ENCODE results near the gene GLMN.

Gene GLMN, protein sequence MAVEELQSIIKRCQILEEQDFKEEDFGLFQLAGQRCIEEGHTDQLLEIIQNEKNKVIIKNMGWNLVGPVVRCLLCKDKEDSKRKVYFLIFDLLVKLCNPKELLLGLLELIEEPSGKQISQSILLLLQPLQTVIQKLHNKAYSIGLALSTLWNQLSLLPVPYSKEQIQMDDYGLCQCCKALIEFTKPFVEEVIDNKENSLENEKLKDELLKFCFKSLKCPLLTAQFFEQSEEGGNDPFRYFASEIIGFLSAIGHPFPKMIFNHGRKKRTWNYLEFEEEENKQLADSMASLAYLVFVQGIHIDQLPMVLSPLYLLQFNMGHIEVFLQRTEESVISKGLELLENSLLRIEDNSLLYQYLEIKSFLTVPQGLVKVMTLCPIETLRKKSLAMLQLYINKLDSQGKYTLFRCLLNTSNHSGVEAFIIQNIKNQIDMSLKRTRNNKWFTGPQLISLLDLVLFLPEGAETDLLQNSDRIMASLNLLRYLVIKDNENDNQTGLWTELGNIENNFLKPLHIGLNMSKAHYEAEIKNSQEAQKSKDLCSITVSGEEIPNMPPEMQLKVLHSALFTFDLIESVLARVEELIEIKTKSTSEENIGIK

DNA sequence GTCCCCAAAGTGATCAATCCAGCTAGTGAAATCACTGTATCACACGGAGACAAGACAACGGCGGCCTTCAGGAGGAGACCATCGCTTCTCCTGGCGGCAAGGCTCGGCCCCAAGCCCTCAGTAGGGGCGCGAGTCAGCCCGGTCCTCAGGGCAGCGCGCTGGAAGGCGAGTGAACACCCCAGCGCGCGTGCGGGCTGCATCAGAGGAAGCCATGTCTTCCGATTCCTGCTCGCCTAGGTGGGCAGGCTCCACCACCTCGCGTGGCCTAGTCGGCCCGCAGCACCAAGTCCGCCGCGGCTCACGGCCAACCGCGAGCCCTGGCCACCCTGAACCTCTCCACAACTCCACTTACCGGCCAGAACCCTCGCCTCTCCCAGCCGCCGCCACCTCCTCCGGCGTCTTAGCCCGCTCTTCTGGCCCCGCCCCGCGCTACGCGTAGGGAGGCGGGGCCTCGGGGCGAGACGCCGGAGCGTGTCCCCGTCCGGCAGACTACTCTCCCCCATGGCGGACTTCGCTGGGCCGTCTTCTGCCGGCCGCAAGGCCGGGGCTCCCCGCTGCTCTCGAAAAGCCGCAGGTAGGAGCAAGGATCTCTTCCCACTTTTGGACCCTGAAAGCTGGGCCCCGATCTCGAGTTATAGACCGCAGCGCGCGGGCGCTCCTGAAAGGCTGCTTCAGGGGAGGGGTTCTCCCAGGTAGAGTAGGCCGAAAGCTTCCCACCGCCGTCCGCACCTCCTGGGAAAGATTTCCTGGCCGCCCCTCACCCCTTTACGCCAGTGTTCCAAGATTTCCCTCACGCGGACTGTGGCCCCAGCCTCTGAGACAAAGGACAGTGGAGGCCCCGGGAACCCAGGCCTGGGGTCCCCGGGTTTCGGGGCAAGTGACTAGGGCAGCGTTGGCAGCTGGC, at the start of gene GLMN, which contains the start of gene RPAP2:
TSS of gene GLMN (minus strand) at position 415 of the 904 bp plus-strand sequence. CDS start 988 bp downstream, outside the sequence.
TSS of gene RPAP2 (plus strand) at position 487 of the 904 bp plus-strand sequence. CDS start at position 502, 15 bp downstream.
- Mint-ChIP-seq H3K27ac (peak within 1 kb of the TSS; percentile 97), H3K9me3 (no peaks in the 10 kb centered on the region), H3K27me3 (ENCODE audit: low read depth) (no peaks in the 10 kb centered on the region), H3K4me1 (ENCODE audit: low read depth) (peaks cover 37% of the 10 kb centered on the region), H3K4me3 (peak within 1 kb of the TSS; percentile 95), H3K36me3 (ENCODE audit: low read depth) (peaks cover 34% of the 10 kb centered on the region)

- Mint-ChIP-seq H3K36me3 (ENCODE audit: low read depth) (peaks cover 36% of the 10 kb centered on the region), H3K4me1 (ENCODE audit: low read depth) (peaks cover 11% of the 10 kb centered on the region), H3K4me3 (no peak overlapping the region), H3K27ac (no peak overlapping the region), H3K27me3 (ENCODE audit: low read depth) (no peaks in the 10 kb centered on the region), H3K9me3 (no peaks in the 10 kb centered on the region)
Measured at GRCh38 chr1:92346866-92347640, 48.3 kb upstream of the GLMN start.

- Mint-ChIP-seq H3K4me3 (no peak overlapping the region), H3K9me3 (no peaks in the 10 kb centered on the region), H3K36me3 (ENCODE audit: low read depth) (peaks cover 40% of the 10 kb centered on the region), H3K4me1 (ENCODE audit: low read depth) (peaks cover 4% of the 10 kb centered on the region), H3K27me3 (ENCODE audit: low read depth) (no peaks in the 10 kb centered on the region), H3K27ac (no peak overlapping the region)
Measured at GRCh38 chr1:92343061-92343460, 44.3 kb upstream of the GLMN start.

- H3K27ac Mint-ChIP-seq = no peak overlapping the region
- H3K9me3 Mint-ChIP-seq = no peaks in the 10 kb centered on the region
- H3K4me1 Mint-ChIP-seq (ENCODE audit: low read depth) = peaks cover 4% of the 10 kb centered on the region
- H3K27me3 Mint-ChIP-seq (ENCODE audit: low read depth) = no peaks in the 10 kb centered on the region
- H3K4me3 Mint-ChIP-seq = no peak overlapping the region
- H3K36me3 Mint-ChIP-seq (ENCODE audit: low read depth) = peaks cover 40% of the 10 kb centered on the region
Measured at GRCh38 chr1:92342401-92342800, 43.6 kb upstream of the GLMN start.

- no peaks in the 10 kb centered on the region for H3K27me3 Mint-ChIP-seq (ENCODE audit: low read depth)
- no peak overlapping the region for H3K4me3 Mint-ChIP-seq
- H3K4me1 Mint-ChIP-seq (ENCODE audit: low read depth) = no peaks in the 10 kb centered on the region
- H3K9me3 Mint-ChIP-seq = no peaks in the 10 kb centered on the region
- H3K36me3 Mint-ChIP-seq (ENCODE audit: low read depth) = peaks cover 35% of the 10 kb centered on the region
- no peak overlapping the region for H3K27ac Mint-ChIP-seq
Measured at GRCh38 chr1:92340154-92340553, 41.4 kb upstream of the GLMN start.

DNA sequence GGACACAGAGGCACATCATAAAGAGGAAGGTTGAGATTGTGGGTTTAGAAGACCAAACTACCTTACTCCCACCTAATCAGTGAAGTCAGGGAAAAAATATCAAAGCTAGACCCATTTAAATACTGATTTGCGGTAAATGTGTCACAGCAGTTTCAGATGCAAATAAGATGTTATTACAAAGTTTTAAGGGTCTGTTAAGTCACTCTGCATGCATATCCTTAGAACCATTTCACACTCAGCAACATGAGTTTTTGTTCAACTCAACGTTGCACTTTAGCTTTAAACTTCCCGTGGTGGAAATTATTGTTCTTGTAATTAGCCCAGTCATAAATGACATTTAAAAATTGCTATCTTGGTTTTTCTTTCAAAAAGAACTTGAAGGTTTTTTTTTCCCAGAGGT, 34.9 kb upstream of the GLMN start:
- Mint-ChIP-seq H3K9me3 (peaks cover 6% of the 10 kb centered on the region), H3K27ac (no peak overlapping the region), H3K27me3 (ENCODE audit: low read depth) (no peaks in the 10 kb centered on the region), H3K4me3 (no peak overlapping the region), H3K36me3 (ENCODE audit: low read depth) (peaks cover 50% of the 10 kb centered on the region), H3K4me1 (ENCODE audit: low read depth) (peaks cover 20% of the 10 kb centered on the region)

GRCh38 chr1:92329347-92330129, 30.8 kb upstream of the GLMN start:
- peaks cover 78% of the 10 kb centered on the region for H3K36me3 Mint-ChIP-seq (ENCODE audit: low read depth)
- no peak overlapping the region for H3K27ac Mint-ChIP-seq
- no peaks in the 10 kb centered on the region for H3K27me3 Mint-ChIP-seq (ENCODE audit: low read depth)
- H3K4me3 Mint-ChIP-seq = no peak overlapping the region
- peaks cover 38% of the 10 kb centered on the region for H3K4me1 Mint-ChIP-seq (ENCODE audit: low read depth)
- peaks cover 36% of the 10 kb centered on the region for H3K9me3 Mint-ChIP-seq

DNA sequence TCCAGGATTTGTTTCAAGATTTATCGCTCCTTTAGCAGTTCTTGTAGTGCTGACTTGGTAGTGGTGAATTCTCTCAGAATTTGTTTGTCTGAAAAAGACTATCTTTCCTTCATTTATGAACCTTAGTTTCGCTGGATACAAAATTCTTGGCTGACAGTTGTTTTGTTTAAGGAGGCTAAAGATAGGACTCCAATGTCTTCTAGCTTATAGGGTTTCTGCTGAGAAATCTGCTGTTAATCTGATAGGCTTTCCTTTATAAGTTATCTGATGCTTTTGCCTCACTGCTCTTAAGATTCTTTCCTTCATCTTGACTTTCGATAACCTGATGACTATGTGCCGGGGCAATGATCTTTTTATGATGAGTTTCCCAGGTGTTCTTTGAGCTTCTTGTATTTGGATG, 29.0 kb upstream of the GLMN start:
- Mint-ChIP-seq H3K27ac (no peak overlapping the region), H3K4me1 (ENCODE audit: low read depth) (peaks cover 48% of the 10 kb centered on the region), H3K36me3 (ENCODE audit: low read depth) (peaks cover 79% of the 10 kb centered on the region), H3K27me3 (ENCODE audit: low read depth) (no peaks in the 10 kb centered on the region), H3K4me3 (no peak overlapping the region), H3K9me3 (peaks cover 40% of the 10 kb centered on the region)

- peaks cover 44% of the 10 kb centered on the region for H3K4me1 Mint-ChIP-seq (ENCODE audit: low read depth)
- no peak overlapping the region for H3K27ac Mint-ChIP-seq
- H3K4me3 Mint-ChIP-seq = no peak overlapping the region
- H3K36me3 Mint-ChIP-seq (ENCODE audit: low read depth) = peaks cover 76% of the 10 kb centered on the region
- peaks cover 40% of the 10 kb centered on the region for H3K9me3 Mint-ChIP-seq
- H3K27me3 Mint-ChIP-seq (ENCODE audit: low read depth) = no peaks in the 10 kb centered on the region
Measured at GRCh38 chr1:92326681-92327080, 27.9 kb upstream of the GLMN start.

- Mint-ChIP-seq H3K27me3 (ENCODE audit: low read depth) (no peaks in the 10 kb centered on the region), H3K9me3 (peaks cover 40% of the 10 kb centered on the region), H3K4me1 (ENCODE audit: low read depth) (peaks cover 36% of the 10 kb centered on the region), H3K36me3 (ENCODE audit: low read depth) (peaks cover 69% of the 10 kb centered on the region), H3K4me3 (peak overlapping the region; percentile 76), H3K27ac (peak overlapping the region; percentile 94)
Measured at GRCh38 chr1:92324784-92325183, 26.0 kb upstream of the GLMN start.

GRCh38 chr1:92323473-92324453, 25.0 kb upstream of the GLMN start:
- H3K27me3 Mint-ChIP-seq (ENCODE audit: low read depth) = no peaks in the 10 kb centered on the region
- H3K9me3 Mint-ChIP-seq = peaks cover 35% of the 10 kb centered on the region
- H3K4me1 Mint-ChIP-seq (ENCODE audit: low read depth) = peaks cover 42% of the 10 kb centered on the region
- H3K27ac Mint-ChIP-seq = peak overlapping the region; percentile 94
- H3K36me3 Mint-ChIP-seq (ENCODE audit: low read depth) = peaks cover 66% of the 10 kb centered on the region
- peak overlapping the region; percentile 76 for H3K4me3 Mint-ChIP-seq

- no peaks in the 10 kb centered on the region for H3K27me3 Mint-ChIP-seq (ENCODE audit: low read depth)
- peak overlapping the region; percentile 69 for H3K27ac Mint-ChIP-seq
- H3K4me3 Mint-ChIP-seq = peak overlapping the region; percentile 55
- H3K4me1 Mint-ChIP-seq (ENCODE audit: low read depth) = peaks cover 53% of the 10 kb centered on the region
- H3K36me3 Mint-ChIP-seq (ENCODE audit: low read depth) = peaks cover 42% of the 10 kb centered on the region
- H3K9me3 Mint-ChIP-seq = no peaks in the 10 kb centered on the region
Measured at GRCh38 chr1:92317836-92318493, 19.2 kb upstream of the GLMN start.
